Hepatocyte (in vitro differentiated cells): Measurements from ENCODE around the gene PCGF3. TPM values are rescaled to one million over a fixed set of nuclear protein-coding genes. Genes with fewer than 3 reads are reported as not detected.

Experiments
- DNase-seq: peaks from one replicate; pipeline ENCODE4 v3.0.0-alpha.2; 2016; ENCODE audit warnings: low spot score
- H2AFZ ChIP-seq: fragments of 200-600 bp; sonication (generic); 2 replicates; pipeline ENCODE4 v1.6.0; 2016; ENCODE audit warnings: antibody characterized with exemption, mild to moderate bottlenecking
- H3K27ac ChIP-seq: fragments of 200-600 bp; sonication (generic); 2 replicates; pipeline ENCODE4 v1.5.1; 2016; ENCODE audit warnings: mild to moderate bottlenecking
- H3K27me3 ChIP-seq: fragments of 200-600 bp; sonication (generic); 2 replicates; pipeline ENCODE4 v1.6.1; 2016
- H3K36me3 ChIP-seq: fragments of 200-600 bp; sonication (generic); replicated peaks from 2 replicates; pipeline ENCODE4 v1.5.1; 2016; ENCODE audit warnings: low read depth; ENCODE audit not compliant: insufficient read depth
- H3K4me1 ChIP-seq: fragments of 200-600 bp; sonication (generic); 2 replicates; pipeline ENCODE4 v1.5.1; 2016; ENCODE audit warnings: mild to moderate bottlenecking, moderate library complexity; ENCODE audit not compliant: insufficient read depth
- H3K4me2 ChIP-seq: fragments of 200-600 bp; sonication (generic); 2 replicates; pipeline ENCODE4 v1.6.0; 2016
- H3K4me3 ChIP-seq: fragments of 200-600 bp; sonication (generic); 2 replicates; pipeline ENCODE4 v1.5.1; 2016; ENCODE audit warnings: mild to moderate bottlenecking
- H3K79me2 ChIP-seq: fragments of 200-600 bp; sonication (generic); 2 replicates; pipeline ENCODE4 v1.6.0; 2017; ENCODE audit warnings: mild to moderate bottlenecking
- H3K9me2 ChIP-seq: fragments of 200-600 bp; sonication (generic); replicated peaks from 2 replicates; pipeline ENCODE4 v1.6.0; 2017; ENCODE audit warnings: mild to moderate bottlenecking; ENCODE audit not compliant: insufficient read depth
- H3K9me3 ChIP-seq: fragments of 200-600 bp; sonication (generic); 2 replicates; pipeline ENCODE4 v1.5.1; 2016; ENCODE audit warnings: low read depth, mild to moderate bottlenecking
- H4K20me1 ChIP-seq: fragments of 200-600 bp; sonication (generic); 2 replicates; pipeline ENCODE4 v1.6.0; 2016; ENCODE audit warnings: mild to moderate bottlenecking; ENCODE audit not compliant: insufficient read depth, poor library complexity, severe bottlenecking
- EZH2 ChIP-seq: fragments of 200-600 bp; sonication (generic); IDR thresholded peaks from 2 replicates; pipeline ENCODE4 v1.6.1; 2016; ENCODE audit warnings: antibody characterized with exemption, mild to moderate bottlenecking, borderline replicate concordance
- EZH2phosphoT487 ChIP-seq: fragments of 200-600 bp; sonication (generic); IDR thresholded peaks from one replicate; pipeline ENCODE4 v1.6.1; 2018; ENCODE audit warnings: antibody characterized with exemption, mild to moderate bottlenecking, low read depth, moderate library complexity; ENCODE audit not compliant: unreplicated experiment, severe bottlenecking
- WGBS: methylation state at CpG from one replicate; pipeline ENCODE4 v1.1.6; 2016; ENCODE audit warnings: low lambda C conversion rate; ENCODE audit errors: missing lambda C conversion rate; 5-methylcytosine and 5-hydroxymethylcytosine counted together
- polyA plus RNA-seq: library from polyadenylated mRNA; unstranded; fragments of >200 nt; fragmentation: Nextera tagmentation; extraction: Ambion mirVana; gene quantifications from 2 replicates; pipeline ENCODE4 v1.2.1, GENCODE V29; 2016
- total RNA-seq: library from RNA; depleted of rRNA; stranded (reverse); fragments of >200 nt; gene quantifications from 2 replicates; pipeline ENCODE4 v1.2.3, GENCODE V29; 2014
- TF ChIP-seq, protein P1 (sequence below): fragments of 200-600 bp; sonication (generic); IDR thresholded peaks from 2 replicates; pipeline ENCODE4 v1.5.1; 2016; ENCODE audit warnings: antibody characterized with exemption, mild to moderate bottlenecking; ENCODE audit not compliant: poor library complexity

Gene PCGF3
- total and polyA plus RNA-seq, 2 experiments from 2014 or later: 21.8 to 43.5 TPM

- H3K4me1 ChIP-seq: peaks cover 27% of the 10 kb centered on the region
- no peaks in the 10 kb centered on the region for H3K36me3 ChIP-seq
- H3K79me2 ChIP-seq: no peaks in the 10 kb centered on the region
- no peak for TF ChIP-seq EZH2
- no peak for TF ChIP-seq EZH2phosphoT487
- TF ChIP-seq, protein P1, sequence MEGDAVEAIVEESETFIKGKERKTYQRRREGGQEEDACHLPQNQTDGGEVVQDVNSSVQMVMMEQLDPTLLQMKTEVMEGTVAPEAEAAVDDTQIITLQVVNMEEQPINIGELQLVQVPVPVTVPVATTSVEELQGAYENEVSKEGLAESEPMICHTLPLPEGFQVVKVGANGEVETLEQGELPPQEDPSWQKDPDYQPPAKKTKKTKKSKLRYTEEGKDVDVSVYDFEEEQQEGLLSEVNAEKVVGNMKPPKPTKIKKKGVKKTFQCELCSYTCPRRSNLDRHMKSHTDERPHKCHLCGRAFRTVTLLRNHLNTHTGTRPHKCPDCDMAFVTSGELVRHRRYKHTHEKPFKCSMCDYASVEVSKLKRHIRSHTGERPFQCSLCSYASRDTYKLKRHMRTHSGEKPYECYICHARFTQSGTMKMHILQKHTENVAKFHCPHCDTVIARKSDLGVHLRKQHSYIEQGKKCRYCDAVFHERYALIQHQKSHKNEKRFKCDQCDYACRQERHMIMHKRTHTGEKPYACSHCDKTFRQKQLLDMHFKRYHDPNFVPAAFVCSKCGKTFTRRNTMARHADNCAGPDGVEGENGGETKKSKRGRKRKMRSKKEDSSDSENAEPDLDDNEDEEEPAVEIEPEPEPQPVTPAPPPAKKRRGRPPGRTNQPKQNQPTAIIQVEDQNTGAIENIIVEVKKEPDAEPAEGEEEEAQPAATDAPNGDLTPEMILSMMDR: no peak
- H3K4me3 ChIP-seq: no peak overlapping the region
- H3K27me3 ChIP-seq: no peaks in the 10 kb centered on the region
- 89% methylated on average over 22 of the region's 25 CpGs for WGBS
- no peak overlapping the region for H3K4me2 ChIP-seq
- no peak for DNase-seq
- no peaks in the 10 kb centered on the region for H3K9me3 ChIP-seq
- H3K27ac ChIP-seq: no peak overlapping the region
- H2AFZ ChIP-seq: no peak overlapping the region
- no peaks in the 10 kb centered on the region for H4K20me1 ChIP-seq
- no peaks in the 10 kb centered on the region for H3K9me2 ChIP-seq
Measured at GRCh38 chr4:683247-683897, 22.3 kb upstream of the PCGF3 start.

DNA sequence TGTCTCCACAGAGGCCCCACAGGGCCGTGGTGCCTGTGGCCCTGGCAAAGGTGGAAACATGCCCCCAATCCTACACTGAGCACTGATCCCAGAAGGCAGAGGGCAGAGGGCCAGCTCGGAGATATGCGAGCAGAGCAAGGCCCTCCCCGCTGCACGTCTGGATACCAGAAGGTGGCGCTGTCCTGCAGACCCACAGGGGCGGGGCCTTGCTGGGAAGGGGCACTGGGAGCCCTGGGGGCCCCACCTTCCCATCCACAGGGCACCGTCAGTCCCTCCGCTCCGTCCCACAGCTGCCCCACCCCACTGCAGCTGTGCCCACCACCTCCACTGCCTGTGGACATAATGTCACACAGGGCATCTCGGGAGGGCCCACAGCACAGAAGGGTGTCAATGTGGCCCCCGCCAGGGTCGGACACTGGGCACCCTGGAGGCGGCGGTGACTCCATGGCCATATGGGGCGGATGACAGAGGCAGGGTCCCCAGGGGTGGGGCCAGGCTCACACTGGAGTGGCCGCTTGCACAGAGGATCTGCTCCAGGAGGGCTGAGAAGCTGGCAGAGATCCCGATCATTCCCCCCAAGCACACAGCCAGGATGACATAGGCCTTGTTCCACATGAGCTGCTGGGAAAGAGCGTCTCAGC lies 21.5 kb upstream of the PCGF3 start:
- Histone ChIP-seq H3K27me3 (no peaks in the 10 kb centered on the region), H2AFZ (no peak overlapping the region), H3K9me2 (no peaks in the 10 kb centered on the region), H4K20me1 (no peaks in the 10 kb centered on the region), H3K36me3 (no peaks in the 10 kb centered on the region), H3K4me1 (peaks cover 34% of the 10 kb centered on the region), H3K27ac (no peak overlapping the region), H3K4me3 (no peak overlapping the region), H3K9me3 (no peaks in the 10 kb centered on the region), H3K4me2 (no peak overlapping the region), H3K79me2 (no peaks in the 10 kb centered on the region)
- peak; percentile 85 for DNase-seq
- 63% methylated on average over 18 of the region's 19 CpGs for WGBS
- TF ChIP-seq EZH2: no peak
- no peak for TF ChIP-seq EZH2phosphoT487
- TF ChIP-seq, protein P1: peak; percentile 61

DNA sequence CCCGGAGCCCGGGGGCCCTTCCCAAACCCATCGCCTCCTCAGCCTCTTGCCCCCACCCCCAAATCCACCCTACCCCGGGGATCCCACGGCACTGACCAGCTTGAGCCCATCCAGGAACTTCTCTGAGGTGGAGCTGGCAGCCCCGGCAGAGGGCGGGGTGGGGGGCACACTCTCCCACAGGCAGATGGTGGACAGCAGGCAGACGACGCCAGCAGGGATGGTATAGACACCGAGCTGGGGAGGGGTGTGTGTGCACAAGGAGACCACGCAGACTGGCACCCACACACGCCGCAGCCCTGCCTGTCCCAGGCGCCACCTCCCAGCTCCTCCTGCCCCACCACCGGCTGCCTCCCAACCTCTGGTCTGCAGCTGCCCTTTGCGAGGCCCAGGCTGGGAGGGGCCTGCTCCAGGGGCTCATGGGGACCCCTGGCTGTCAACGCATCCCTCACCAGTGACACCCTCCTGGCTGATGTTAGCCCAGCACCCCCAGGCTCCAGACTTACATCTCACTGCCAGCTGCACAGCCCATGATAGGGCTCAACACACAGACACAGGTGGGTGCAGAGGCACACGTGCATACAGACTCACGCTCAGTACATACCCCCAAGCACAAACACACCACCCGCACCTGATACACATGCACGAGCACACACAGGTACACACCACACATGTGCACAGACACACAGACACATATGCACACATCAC lies 20.9 kb upstream of the PCGF3 start:
- 91% methylated on average over 15 of the region's 21 CpGs for WGBS
- H3K9me3 ChIP-seq: no peaks in the 10 kb centered on the region
- H3K4me3 ChIP-seq: no peak overlapping the region
- no peaks in the 10 kb centered on the region for H3K36me3 ChIP-seq
- no peak overlapping the region for H3K4me2 ChIP-seq
- no peaks in the 10 kb centered on the region for H3K27me3 ChIP-seq
- DNase-seq: no peak
- H3K4me1 ChIP-seq: peaks cover 41% of the 10 kb centered on the region
- TF ChIP-seq EZH2 (no peak), EZH2phosphoT487 (no peak)
- TF ChIP-seq, protein P1: no peak
- H3K79me2 ChIP-seq: no peaks in the 10 kb centered on the region
- H3K9me2 ChIP-seq: no peaks in the 10 kb centered on the region
- no peak overlapping the region for H3K27ac ChIP-seq
- H2AFZ ChIP-seq: no peak overlapping the region
- H4K20me1 ChIP-seq: no peaks in the 10 kb centered on the region
